GM21367 (cell line): ENCODE measurements around the gene TSPEAR.
"Not testable (repeated sequence)": the region's sequence is repeated elsewhere in the genome, so short reads cannot be mapped to it uniquely, and the experiment has no call there.

Experiments
- ATAC-seq: cut with Tn5 transposase; IDR thresholded peaks from one replicate; pipeline ENCODE4 v1.9.1; 2021; ENCODE audit not compliant: unreplicated experiment

The TSPEAR gene

GRCh38 chr21:44574457-44575306 is 136.7 kb downstream of the TSPEAR start:
- ATAC-seq: no peak

GRCh38 chr21:44573630-44574456 is 137.5 kb downstream of the TSPEAR start, which contains the start of gene KRTAP10-4:
Gene KRTAP10-4, plus strand, starts transcription at chr21:44573729. Its CDS starts 30 bp downstream, at chr21:44573759.
- ATAC-seq: not testable (repeated sequence)

- no peak for ATAC-seq
Measured at GRCh38 chr21:44572959-44573583, 138.3 kb downstream of the TSPEAR start.

- no peak for ATAC-seq
Measured at GRCh38 chr21:44571844-44572782, 139.3 kb downstream of the TSPEAR start.

GRCh38 chr21:44571296-44571695 is 140.1 kb downstream of the TSPEAR start:
- no peak for ATAC-seq

- ATAC-seq: no peak
Measured at GRCh38 chr21:44569861-44570517, 141.4 kb downstream of the TSPEAR start.

- ATAC-seq: no peak
Measured at GRCh38 chr21:44568667-44569556, 142.5 kb downstream of the TSPEAR start.

GRCh38 chr21:44568261-44568660 is 143.1 kb downstream of the TSPEAR start:
- no peak for ATAC-seq

GRCh38 chr21:44567481-44568171 is 143.7 kb downstream of the TSPEAR start:
- no peak for ATAC-seq

GRCh38 chr21:44566403-44566802 is 145.0 kb downstream of the TSPEAR start:
- no peak for ATAC-seq

- ATAC-seq: no peak
Measured at GRCh38 chr21:44564886-44565598, 146.3 kb downstream of the TSPEAR start.

GRCh38 chr21:44564099-44564498 is 147.3 kb downstream of the TSPEAR start:
- no peak for ATAC-seq

- no peak for ATAC-seq
Measured at GRCh38 chr21:44558695-44559094, 152.7 kb downstream of the TSPEAR start, which contains the start of gene KRTAP10-3. Gene KRTAP10-3, minus strand, starts transcription at chr21:44558795. Its CDS starts 80 bp downstream, at chr21:44558715.

GRCh38 chr21:44558329-44558675 is 153.1 kb downstream of the TSPEAR start:
- not testable (repeated sequence) for ATAC-seq

GRCh38 chr21:44557491-44558328 is 153.7 kb downstream of the TSPEAR start:
- no peak for ATAC-seq

GRCh38 chr21:44556879-44557278 is 154.5 kb downstream of the TSPEAR start:
- no peak for ATAC-seq
